SU-DHL-6 (cell line): ENCODE data around the gene INO80D.

Experiments
- CTCF ChIP-seq: fragments of 200-600 bp; sonication (generic); IDR thresholded peaks from one replicate; pipeline ENCODE4 v1.5.1; 2017; ENCODE audit warnings: antibody characterized with exemption, mild to moderate bottlenecking, low read length, moderate library complexity; ENCODE audit not compliant: insufficient read depth, poor library complexity, severe bottlenecking
- EZH2phosphoT487 ChIP-seq: fragments of 200-600 bp; sonication (generic), shearing (Covaris generic); conservative IDR thresholded peaks from 2 replicates; pipeline ENCODE4 v1.6.1; 2018; ENCODE audit warnings: mild to moderate bottlenecking, antibody characterized with exemption, low read length, moderate library complexity, mixed read lengths

- no peak for TF ChIP-seq CTCF
- no peak for TF ChIP-seq EZH2phosphoT487
Measured at GRCh38 chr2:205970348-205970747, 115.6 kb downstream of the INO80D start.
